ENCODE measurements around the gene LRIT3.
A peak's percentile ranks its signal among the peaks of the same experiment; 100 is the strongest.

LRIT3 gene

DNA sequence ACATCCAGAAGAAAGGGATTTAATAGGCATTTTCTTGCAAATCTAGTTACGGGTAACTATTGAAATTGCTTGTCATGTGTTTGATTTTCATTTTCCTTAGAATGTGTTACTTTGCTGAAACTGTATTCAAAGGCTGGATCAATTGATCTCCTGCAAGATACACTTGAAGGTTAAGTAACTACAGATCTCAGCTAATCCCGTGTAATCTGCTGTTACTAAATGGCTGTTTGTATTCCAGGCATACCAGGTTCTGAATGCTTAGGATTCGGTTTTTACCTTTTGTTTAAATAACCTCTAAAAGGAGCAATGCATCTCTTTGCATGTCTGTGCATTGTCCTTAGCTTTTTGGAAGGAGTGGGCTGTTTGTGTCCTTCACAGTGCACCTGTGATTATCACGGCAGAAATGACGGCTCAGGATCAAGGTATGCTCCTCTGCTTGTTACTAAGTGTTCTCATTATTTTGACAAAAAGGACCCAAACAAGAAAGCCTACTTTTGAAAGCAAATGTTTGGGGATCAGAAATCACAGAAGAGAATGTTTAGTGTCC, at the start of gene LRIT3:
Gene LRIT3, plus strand, starts transcription at position 212 of the 547 bp plus-strand sequence. Its CDS starts 95 bp downstream, at position 307.
- ChIA-PET POLR2A (ENCODE audit: low non-redundant PET) (no interaction called here), CTCF (interaction anchor here (0.6 kb wide), 1 partner anchor 32 kb away, joined by 3 read pairs; no protein-coding TSS in a partner anchor)
- DNase-seq (ENCODE audit: low spot score), result no peak

GRCh38 chr4:109798866-109799265, 49.0 kb upstream of the LRIT3 start:
- POLR2A ChIA-PET (ENCODE audit: low non-redundant PET), result no interaction called here
- CTCF ChIA-PET, result no interaction called here

More for the DNA sequence above, at the start of gene LRIT3:
- H3K27ac ChIP-seq, result no peak within 1 kb of the TSS
- no peak for TF ChIP-seq CTCF (conservative IDR thresholded peaks at IDR 0.05; ENCODE audit: low read depth)

GRCh38 chr4:109801099-109801789, 46.7 kb upstream of the LRIT3 start:
- POLR2A ChIA-PET (ENCODE audit: low non-redundant PET), result no interaction called here
- CTCF ChIA-PET, result no interaction called here
- no peak for TF ChIP-seq CTCF (conservative IDR thresholded peaks at IDR 0.05; ENCODE audit: low read depth)
- no peak for DNase-seq (ENCODE audit: low spot score)
- H3K27ac ChIP-seq, result no peak overlapping the region

More at GRCh38 chr4:109798866-109799265, 49.0 kb upstream of the LRIT3 start:
- H3K27ac ChIP-seq, result no peak overlapping the region
- DNase-seq (ENCODE audit: low spot score), result no peak
- no peak for TF ChIP-seq CTCF (conservative IDR thresholded peaks at IDR 0.05; ENCODE audit: low read depth)

DNA sequence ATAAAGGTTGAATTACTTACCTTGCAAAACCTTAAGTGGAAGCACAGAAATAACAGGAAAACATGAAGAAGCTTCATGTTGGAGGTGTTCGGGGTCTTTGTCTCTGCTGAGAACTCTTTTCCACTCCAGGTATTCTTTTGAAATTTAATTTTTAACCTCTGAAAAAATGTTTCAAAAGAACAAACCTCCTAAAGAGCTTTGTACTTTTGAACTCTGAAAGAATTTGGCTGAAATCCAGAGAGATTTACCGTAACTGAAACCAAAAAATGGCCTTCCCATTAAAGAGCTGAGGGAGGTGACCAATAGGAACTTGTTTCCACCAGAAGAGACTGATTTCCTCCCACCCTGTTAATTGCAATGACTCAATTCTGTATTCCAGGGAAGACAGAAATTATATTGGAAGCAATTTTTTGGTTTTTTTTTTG, 46.0 kb upstream of the LRIT3 start, which contains the start of gene CFI:
Gene CFI, minus strand, starts transcription at position 105 of the 425 bp plus-strand sequence. Its CDS starts 28 bp downstream, at position 77.
- no peak for TF ChIP-seq CTCF (conservative IDR thresholded peaks at IDR 0.05; ENCODE audit: low read depth)
- no peak within 1 kb of the TSS for H3K27ac ChIP-seq
- ChIA-PET POLR2A (ENCODE audit: low non-redundant PET) (no interaction called here), CTCF (no interaction called here)
- DNase-seq (ENCODE audit: low spot score), result peak; percentile 40

DNA sequence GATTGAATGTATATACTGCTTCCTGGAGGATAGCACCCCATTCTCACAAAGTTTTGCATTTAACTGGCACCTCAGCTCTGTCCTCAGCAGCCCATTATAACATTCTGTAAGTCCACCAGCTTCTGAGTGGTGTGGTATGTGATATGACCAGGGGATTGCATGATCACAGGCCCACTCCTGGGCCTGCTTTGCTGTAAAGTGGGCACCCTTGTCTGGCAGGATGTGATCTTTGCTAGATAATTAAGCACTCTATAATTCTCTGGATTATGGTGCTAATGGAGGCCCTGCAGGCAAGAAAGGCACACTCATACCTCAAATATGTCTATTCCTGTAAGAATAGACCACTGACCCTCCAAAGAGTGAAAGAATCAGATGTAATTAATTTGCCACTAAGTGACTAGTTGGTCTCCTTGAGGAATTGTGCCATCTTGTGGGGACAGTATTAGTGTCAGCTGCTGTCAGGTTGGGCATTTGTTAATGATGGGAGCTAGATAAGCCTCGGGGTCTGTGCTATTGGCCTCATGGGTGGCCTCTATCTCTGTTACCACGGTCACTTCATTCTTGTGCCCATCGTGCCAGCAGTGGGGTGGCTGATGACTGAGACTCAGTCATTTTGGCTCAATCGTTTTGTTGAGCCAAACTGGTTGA, 43.9 kb upstream of the LRIT3 start:
- TF ChIP-seq CTCF (conservative IDR thresholded peaks at IDR 0.05; ENCODE audit: low read depth), result peak; percentile 44
- POLR2A ChIA-PET (ENCODE audit: low non-redundant PET), result no interaction called here
- peak; percentile 30 for DNase-seq (ENCODE audit: low spot score)
- CTCF ChIA-PET, result interaction anchor here (0.5 to 0.7 kb wide), 3 partner anchors 147 to 1220 kb away, joined by 3 to 4 read pairs (median 3); no protein-coding TSS in a partner anchor
- H3K27ac ChIP-seq, result no peak overlapping the region

- ChIA-PET CTCF (interaction anchor here (0.6 kb wide), 1 partner anchor 109 kb away, joined by 4 read pairs; no protein-coding TSS in a partner anchor), POLR2A (ENCODE audit: low non-redundant PET) (no interaction called here)
- TF ChIP-seq CTCF (conservative IDR thresholded peaks at IDR 0.05; ENCODE audit: low read depth), result no peak
- no peak for DNase-seq (ENCODE audit: low spot score)
- H3K27ac ChIP-seq, result no peak overlapping the region
Measured at GRCh38 chr4:109809655-109810054, 38.3 kb upstream of the LRIT3 start.

All from RWPE1 (cell line).